Duodenal mucosa (tissue), 2 donors: Measurements from ENCODE around the gene LRTM2.

Experiments used
- H3K27ac ChIP-seq: one replicate; pipeline ENCODE4 v1.7.0; 2013; ENCODE audit warnings: low read depth, low read length
- H3K27me3 ChIP-seq, 2 donors: one replicate each; pipeline ENCODE4 v1.7.0; 2013; ENCODE audit warnings: low read length in 2 of 2, control low read depth in 1 of 2; ENCODE audit not compliant: insufficient read depth in 2 of 2, control insufficient read depth in 1 of 2
- H3K36me3 ChIP-seq, 2 donors: one replicate each; pipeline ENCODE4 v1.7.0; 2013; ENCODE audit warnings: low read length in 2 of 2, control low read depth in 1 of 2; ENCODE audit not compliant: insufficient read depth in 2 of 2, control insufficient read depth in 1 of 2
- H3K4me1 ChIP-seq, 2 donors: one replicate each; pipeline ENCODE4 v1.7.0; 2013; ENCODE audit warnings: low read length in 2 of 2, control low read depth in 1 of 2; ENCODE audit not compliant: insufficient read depth in 2 of 2, control insufficient read depth in 1 of 2
- H3K4me3 ChIP-seq, 2 donors: one replicate each; pipeline ENCODE4 v1.7.0; 2013; ENCODE audit warnings: low read length in 2 of 2, low read depth in 1 of 2
- H3K9ac ChIP-seq, 2 donors: one replicate each; pipeline ENCODE4 v1.7.0; 2013; ENCODE audit warnings: low read length in 2 of 2, low read depth in 1 of 2
- H3K9me3 ChIP-seq, 2 donors: one replicate each; pipeline ENCODE4 v1.7.0; 2013; ENCODE audit warnings: low read length in 2 of 2, control low read depth in 1 of 2; ENCODE audit not compliant: control insufficient read depth in 1 of 2

LRTM2 gene

DNA sequence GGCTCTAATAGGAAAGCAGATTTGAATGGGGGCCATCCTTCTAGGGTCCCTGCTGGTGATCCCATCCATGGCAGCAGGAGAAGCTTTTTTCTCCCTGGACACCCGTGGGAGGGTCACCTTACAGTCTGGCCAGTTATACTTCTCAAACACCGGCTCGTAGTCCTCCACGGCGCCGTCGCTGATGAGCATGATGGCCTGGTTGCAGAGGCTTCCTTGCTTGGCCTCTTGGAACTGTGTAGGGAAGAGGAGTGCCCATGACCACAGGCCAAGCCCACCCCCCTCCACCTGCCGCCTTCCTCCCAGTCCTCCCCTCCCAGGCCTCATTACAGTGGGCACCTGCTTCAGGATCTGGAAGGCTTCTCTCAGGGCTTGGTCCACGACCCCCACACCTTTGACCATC lies 64.3 kb downstream of the LRTM2 start:
- Histone ChIP-seq H3K9me3 (no peaks in the 10 kb centered on the region), H3K4me3 (no peak overlapping the region), H3K36me3 (no peaks in the 10 kb centered on the region), H3K27ac (no peak overlapping the region), H3K9ac (no peak overlapping the region), H3K27me3 (no peaks in the 10 kb centered on the region), H3K4me1 (no peaks in the 10 kb centered on the region)

DNA sequence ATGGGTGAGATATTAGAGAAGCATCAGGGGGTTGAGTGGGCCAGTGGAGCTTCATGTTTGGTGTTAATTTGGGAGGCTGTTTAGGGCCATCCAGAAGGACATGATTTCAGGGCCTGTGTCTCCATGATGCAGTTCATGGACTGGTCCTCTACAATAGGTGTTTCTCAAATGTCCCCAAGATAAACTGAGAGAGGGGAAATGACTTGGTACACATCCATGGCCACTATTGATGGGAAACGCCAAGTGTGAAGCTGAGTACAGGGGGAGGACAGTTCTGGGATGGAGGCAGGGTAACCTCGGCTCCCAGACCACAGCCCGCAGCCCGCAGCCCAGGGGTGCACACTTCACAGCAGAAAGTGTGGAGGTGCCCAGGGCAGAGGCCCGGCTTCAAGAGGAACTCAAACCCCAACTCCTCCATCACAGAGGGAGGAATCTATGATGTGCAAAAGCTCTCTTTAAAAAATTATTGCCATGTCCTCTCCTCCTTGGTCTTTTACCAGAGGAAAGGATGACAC lies 64.8 kb downstream of the LRTM2 start:
- Histone ChIP-seq H3K9ac (no peak overlapping the region), H3K36me3 (no peaks in the 10 kb centered on the region), H3K27ac (no peak overlapping the region), H3K4me1 (no peaks in the 10 kb centered on the region), H3K27me3 (no peaks in the 10 kb centered on the region), H3K4me3 (no peak overlapping the region), H3K9me3 (no peaks in the 10 kb centered on the region)

DNA sequence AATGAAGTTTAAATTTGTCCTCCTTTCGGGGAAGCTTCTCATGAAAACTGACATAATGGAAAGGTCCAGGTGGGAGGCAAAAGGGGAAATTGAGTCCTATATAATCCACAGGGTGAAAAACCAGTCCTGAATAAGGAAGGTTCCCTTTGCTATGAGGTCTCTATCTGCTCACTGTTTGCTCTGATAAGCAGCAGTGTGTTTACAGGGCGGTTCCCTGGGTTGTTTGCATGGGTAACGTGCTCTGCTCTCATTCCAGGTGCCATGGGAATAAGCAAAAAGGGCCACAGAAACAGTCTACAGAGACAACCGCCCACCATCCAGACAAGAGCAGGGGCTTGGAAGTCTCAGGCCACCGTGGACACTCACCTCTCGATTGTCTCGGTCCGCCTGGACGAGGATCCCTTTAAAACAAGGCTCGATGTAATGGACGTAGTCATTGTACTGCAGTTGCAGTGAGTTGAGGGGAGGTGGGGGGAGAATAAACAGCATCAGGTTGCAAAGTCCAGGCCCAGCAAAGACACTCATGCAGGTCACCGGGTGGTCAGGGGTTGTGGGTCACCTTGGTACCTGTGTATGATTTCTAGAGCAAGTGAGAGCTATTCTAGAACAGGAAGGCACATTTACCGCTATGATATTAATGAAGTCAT lies 65.4 kb downstream of the LRTM2 start:
- Histone ChIP-seq H3K4me1 (no peaks in the 10 kb centered on the region), H3K36me3 (no peaks in the 10 kb centered on the region), H3K4me3 (no peak overlapping the region), H3K27me3 (no peaks in the 10 kb centered on the region), H3K9ac (no peak overlapping the region), H3K27ac (no peak overlapping the region), H3K9me3 (no peaks in the 10 kb centered on the region)
